Measurements from ENCODE around the gene UBE2R2. TPM values are rescaled to one million over a fixed set of nuclear protein-coding genes. Genes with fewer than 3 reads are reported as not detected.

The UBE2R2 gene
- total RNA-seq, 2 experiments from 2014 or later: 13.7 to 57.3 TPM

GRCh38 chr9:33880211-33881089, 63.5 kb downstream of the UBE2R2 start:
- Histone ChIP-seq H3K9me2 (ENCODE audit: insufficient read depth, low read length) (no peaks in the 10 kb centered on the region), H4K20me1 (ENCODE audit: insufficient read depth, low read length) (peaks cover 7% of the 10 kb centered on the region), H3K4me3 (ENCODE audit: low read depth, low read length, poor library complexity, severe bottlenecking) (no peak overlapping the region), H2AFZ (ENCODE audit: low read length) (no peak overlapping the region), H3K27ac (ENCODE audit: low read depth, low read length, poor library complexity, severe bottlenecking) (no peak overlapping the region), H3K79me2 (ENCODE audit: insufficient read depth, low read depth, low read length) (peaks cover 94% of the 10 kb centered on the region), H3K36me3 (ENCODE audit: insufficient read depth, low read length) (peaks cover 6% of the 10 kb centered on the region), H3K9me3 (ENCODE audit: low read length) (no peaks in the 10 kb centered on the region), H3K4me1 (ENCODE audit: insufficient read depth, low read length, poor library complexity, severe bottlenecking) (peaks cover 60% of the 10 kb centered on the region), H3K4me2 (ENCODE audit: low read length) (no peak overlapping the region)
- CTCF ChIA-PET (ENCODE audit: unreplicated experiment): no interaction called here
- DNase-seq (ENCODE audit: low spot score): no peak
- BruUV-seq (replicated peaks): no TSS peak
- TF ChIP-seq CTCF (conservative IDR thresholded peaks at IDR 0.05; ENCODE audit: low read length) (no peak), EZH2phosphoT487 (IDR thresholded peaks at IDR 0.05; ENCODE audit: borderline replicate concordance, low read depth, low read length) (no peak)
- intact Hi-C loops (cut with micrococcal nuclease; ENCODE audit: unreplicated experiment): no loop called here
- POLR2A ChIA-PET: interaction anchor here (0.5 to 1.0 kb wide), 6 partner anchors 8 to 45 kb away, joined by 3 to 5 read pairs (median 3); no protein-coding TSS in a partner anchor

DNA sequence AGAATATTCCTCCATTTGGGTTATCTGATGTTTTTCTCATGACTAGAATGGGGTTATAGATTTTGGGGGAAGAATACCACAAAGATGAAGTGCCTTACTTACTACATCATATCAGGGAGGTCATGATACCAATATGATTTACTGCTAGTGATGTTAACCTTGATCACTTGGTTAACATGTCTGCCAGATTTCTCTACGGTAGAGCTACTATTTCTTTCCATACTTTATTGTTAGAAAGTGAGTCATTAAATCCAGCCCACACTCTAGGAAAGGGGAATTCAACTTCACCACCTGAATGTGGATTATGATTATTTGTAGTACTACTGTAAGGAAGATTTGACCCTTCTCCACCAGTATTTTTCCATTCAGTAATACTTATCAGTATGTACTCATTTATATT, 64.7 kb downstream of the UBE2R2 start:
- Histone ChIP-seq H3K4me2 (ENCODE audit: low read length) (0 out of 2 replicates have a peak overlapping the region, but pooled peaks have one; percentile 6), H3K36me3 (ENCODE audit: insufficient read depth, low read length) (peaks cover 13% of the 10 kb centered on the region), H3K27ac (ENCODE audit: low read depth, low read length, poor library complexity, severe bottlenecking) (peak overlapping the region; percentile 0), H4K20me1 (ENCODE audit: insufficient read depth, low read length) (peaks cover 7% of the 10 kb centered on the region), H3K4me3 (ENCODE audit: low read depth, low read length, poor library complexity, severe bottlenecking) (no peak overlapping the region), H3K9me2 (ENCODE audit: insufficient read depth, low read length) (no peaks in the 10 kb centered on the region), H3K4me1 (ENCODE audit: insufficient read depth, low read length, poor library complexity, severe bottlenecking) (peaks cover 56% of the 10 kb centered on the region), H3K9me3 (ENCODE audit: low read length) (no peaks in the 10 kb centered on the region), H2AFZ (ENCODE audit: low read length) (no peak overlapping the region), H3K79me2 (ENCODE audit: insufficient read depth, low read depth, low read length) (peaks cover 95% of the 10 kb centered on the region)
- intact Hi-C loops (cut with micrococcal nuclease; ENCODE audit: unreplicated experiment): no loop called here
- DNase-seq (ENCODE audit: low spot score): no peak
- BruUV-seq (replicated peaks): no TSS peak
- ChIA-PET CTCF (ENCODE audit: unreplicated experiment) (no interaction called here), POLR2A (interaction anchor here (0.5 kb wide), 1 partner anchor 109 kb away, joined by 3 read pairs; no protein-coding TSS in a partner anchor)
- no peak for TF ChIP-seq CTCF (conservative IDR thresholded peaks at IDR 0.05; ENCODE audit: low read length)
- no peak for TF ChIP-seq EZH2phosphoT487 (IDR thresholded peaks at IDR 0.05; ENCODE audit: borderline replicate concordance, low read depth, low read length)

Measured in OCI-LY7 (cell line).